ENCODE results near the gene TRAPPC2L.

DNA sequence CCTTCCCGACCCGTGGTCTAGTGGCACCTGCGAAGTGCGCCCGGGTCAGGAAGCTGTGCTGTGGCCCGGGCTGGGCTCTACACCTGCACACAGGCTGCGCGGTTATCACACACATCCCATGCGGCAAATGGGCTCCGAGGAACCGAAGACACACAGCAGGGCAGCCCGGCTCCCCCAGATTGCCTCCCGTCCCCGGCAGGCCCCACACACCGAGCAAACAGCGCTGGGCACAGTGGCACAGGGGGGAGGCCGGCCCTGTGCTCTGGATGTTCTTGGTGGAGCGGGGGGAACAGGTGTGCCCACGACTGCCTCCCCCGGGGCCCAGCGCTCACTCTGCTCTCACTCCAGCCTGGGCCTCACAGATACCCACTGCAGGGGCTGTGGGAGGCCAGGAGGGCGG, 38.4 kb downstream of the TRAPPC2L start:
- TF ChIP-seq, protein P1, sequence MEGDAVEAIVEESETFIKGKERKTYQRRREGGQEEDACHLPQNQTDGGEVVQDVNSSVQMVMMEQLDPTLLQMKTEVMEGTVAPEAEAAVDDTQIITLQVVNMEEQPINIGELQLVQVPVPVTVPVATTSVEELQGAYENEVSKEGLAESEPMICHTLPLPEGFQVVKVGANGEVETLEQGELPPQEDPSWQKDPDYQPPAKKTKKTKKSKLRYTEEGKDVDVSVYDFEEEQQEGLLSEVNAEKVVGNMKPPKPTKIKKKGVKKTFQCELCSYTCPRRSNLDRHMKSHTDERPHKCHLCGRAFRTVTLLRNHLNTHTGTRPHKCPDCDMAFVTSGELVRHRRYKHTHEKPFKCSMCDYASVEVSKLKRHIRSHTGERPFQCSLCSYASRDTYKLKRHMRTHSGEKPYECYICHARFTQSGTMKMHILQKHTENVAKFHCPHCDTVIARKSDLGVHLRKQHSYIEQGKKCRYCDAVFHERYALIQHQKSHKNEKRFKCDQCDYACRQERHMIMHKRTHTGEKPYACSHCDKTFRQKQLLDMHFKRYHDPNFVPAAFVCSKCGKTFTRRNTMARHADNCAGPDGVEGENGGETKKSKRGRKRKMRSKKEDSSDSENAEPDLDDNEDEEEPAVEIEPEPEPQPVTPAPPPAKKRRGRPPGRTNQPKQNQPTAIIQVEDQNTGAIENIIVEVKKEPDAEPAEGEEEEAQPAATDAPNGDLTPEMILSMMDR (IDR thresholded peaks at IDR 0.05): no peak
- no peak for TF ChIP-seq POLR2A (IDR thresholded peaks at IDR 0.05)

Measured in heart left ventricle (tissue), 13 donors.